Measurements from ENCODE around the gene ABTB2. TPM values are rescaled to one million over a fixed set of nuclear protein-coding genes. Genes with fewer than 3 reads are reported as not detected.
A peak's percentile ranks its signal among the peaks of the same experiment; 100 is the strongest.

ABTB2 gene
- polyA plus RNA-seq, 3 donors: 6.8 to 17.4 (median 8.0) TPM

- DNase-seq (ENCODE audit: extremely low read depth in 1 of 11, low read depth in 9 of 11, low spot score in 4 of 11): no peak
Measured at GRCh38 chr11:34303028-34303570, 54.7 kb downstream of the ABTB2 start.

GRCh38 chr11:34302046-34302921 is 55.5 kb downstream of the ABTB2 start:
- DNase-seq (ENCODE audit: extremely low read depth in 1 of 11, low read depth in 9 of 11, low spot score in 4 of 11): no peak

GRCh38 chr11:34300926-34301295 is 56.9 kb downstream of the ABTB2 start:
- DNase-seq (ENCODE audit: extremely low read depth in 1 of 11, low read depth in 9 of 11, low spot score in 4 of 11): no peak

GRCh38 chr11:34300026-34300925 is 57.5 kb downstream of the ABTB2 start:
- peak in 1 of 11 donors; percentile 24 for DNase-seq (ENCODE audit: extremely low read depth in 1 of 11, low read depth in 9 of 11, low spot score in 4 of 11)

GRCh38 chr11:34299284-34299972 is 58.4 kb downstream of the ABTB2 start:
- no peak for DNase-seq (ENCODE audit: extremely low read depth in 1 of 11, low read depth in 9 of 11, low spot score in 4 of 11)

GRCh38 chr11:34298871-34299270 is 58.9 kb downstream of the ABTB2 start:
- no peak for DNase-seq (ENCODE audit: extremely low read depth in 1 of 11, low read depth in 9 of 11, low spot score in 4 of 11)

- DNase-seq (ENCODE audit: extremely low read depth in 1 of 11, low read depth in 9 of 11, low spot score in 4 of 11): no peak
Measured at GRCh38 chr11:34296412-34296811, 61.4 kb downstream of the ABTB2 start.

GRCh38 chr11:34292546-34292945 is 65.3 kb downstream of the ABTB2 start:
- no peak for DNase-seq (ENCODE audit: extremely low read depth in 1 of 11, low read depth in 9 of 11, low spot score in 4 of 11)

GRCh38 chr11:34292111-34292510 is 65.7 kb downstream of the ABTB2 start:
- no peak for DNase-seq (ENCODE audit: extremely low read depth in 1 of 11, low read depth in 9 of 11, low spot score in 4 of 11)

GRCh38 chr11:34290926-34291325 is 66.9 kb downstream of the ABTB2 start:
- DNase-seq (ENCODE audit: extremely low read depth in 1 of 11, low read depth in 9 of 11, low spot score in 4 of 11): no peak

- no peak for DNase-seq (ENCODE audit: extremely low read depth in 1 of 11, low read depth in 9 of 11, low spot score in 4 of 11)
Measured at GRCh38 chr11:34288492-34288891, 69.3 kb downstream of the ABTB2 start.

- no peak for DNase-seq (ENCODE audit: extremely low read depth in 1 of 11, low read depth in 9 of 11, low spot score in 4 of 11)
Measured at GRCh38 chr11:34284811-34285481, 72.9 kb downstream of the ABTB2 start.

- no peak for DNase-seq (ENCODE audit: extremely low read depth in 1 of 11, low read depth in 9 of 11, low spot score in 4 of 11)
Measured at GRCh38 chr11:34284156-34284555, 73.7 kb downstream of the ABTB2 start.

- DNase-seq (ENCODE audit: extremely low read depth in 1 of 11, low read depth in 9 of 11, low spot score in 4 of 11): no peak
Measured at GRCh38 chr11:34280945-34281872, 76.6 kb downstream of the ABTB2 start.

GRCh38 chr11:34278693-34279297 is 79.0 kb downstream of the ABTB2 start:
- no peak for DNase-seq (ENCODE audit: extremely low read depth in 1 of 11, low read depth in 9 of 11, low spot score in 4 of 11)

GRCh38 chr11:34278175-34278574 is 79.6 kb downstream of the ABTB2 start:
- no peak for DNase-seq (ENCODE audit: extremely low read depth in 1 of 11, low read depth in 9 of 11, low spot score in 4 of 11)

GRCh38 chr11:34277171-34277570 is 80.6 kb downstream of the ABTB2 start:
- DNase-seq (ENCODE audit: extremely low read depth in 1 of 11, low read depth in 9 of 11, low spot score in 4 of 11): no peak
